ENCODE measurements around the gene DPYD. TPM values are rescaled to one million over a fixed set of nuclear protein-coding genes. Genes with fewer than 3 reads are reported as not detected.

Gene DPYD
- total RNA-seq, 1 donor from 2014 or later = 8.1 TPM

- no peaks in the 10 kb centered on the region for H3K9me3 Mint-ChIP-seq (ENCODE audit: low read depth)
- H3K27me3 Mint-ChIP-seq = no peaks in the 10 kb centered on the region
- H3K4me3 Mint-ChIP-seq (ENCODE audit: low read depth) = no peak overlapping the region
- TF ChIP-seq, protein P1, sequence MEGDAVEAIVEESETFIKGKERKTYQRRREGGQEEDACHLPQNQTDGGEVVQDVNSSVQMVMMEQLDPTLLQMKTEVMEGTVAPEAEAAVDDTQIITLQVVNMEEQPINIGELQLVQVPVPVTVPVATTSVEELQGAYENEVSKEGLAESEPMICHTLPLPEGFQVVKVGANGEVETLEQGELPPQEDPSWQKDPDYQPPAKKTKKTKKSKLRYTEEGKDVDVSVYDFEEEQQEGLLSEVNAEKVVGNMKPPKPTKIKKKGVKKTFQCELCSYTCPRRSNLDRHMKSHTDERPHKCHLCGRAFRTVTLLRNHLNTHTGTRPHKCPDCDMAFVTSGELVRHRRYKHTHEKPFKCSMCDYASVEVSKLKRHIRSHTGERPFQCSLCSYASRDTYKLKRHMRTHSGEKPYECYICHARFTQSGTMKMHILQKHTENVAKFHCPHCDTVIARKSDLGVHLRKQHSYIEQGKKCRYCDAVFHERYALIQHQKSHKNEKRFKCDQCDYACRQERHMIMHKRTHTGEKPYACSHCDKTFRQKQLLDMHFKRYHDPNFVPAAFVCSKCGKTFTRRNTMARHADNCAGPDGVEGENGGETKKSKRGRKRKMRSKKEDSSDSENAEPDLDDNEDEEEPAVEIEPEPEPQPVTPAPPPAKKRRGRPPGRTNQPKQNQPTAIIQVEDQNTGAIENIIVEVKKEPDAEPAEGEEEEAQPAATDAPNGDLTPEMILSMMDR (IDR thresholded peaks at IDR 0.05; ENCODE audit: unreplicated experiment) = no peak
- H3K4me1 Mint-ChIP-seq (ENCODE audit: low read depth) = peaks cover 4% of the 10 kb centered on the region
- H3K27ac Mint-ChIP-seq = no peak overlapping the region
- DNase-seq (ENCODE audit: low spot score, unreplicated experiment) = no peak
- no peaks in the 10 kb centered on the region for H3K36me3 Mint-ChIP-seq (ENCODE audit: insufficient read depth)
These were observed 746.7 kb downstream of the DPYD start for GRCh38 chr1:97174039-97174704.

DNA sequence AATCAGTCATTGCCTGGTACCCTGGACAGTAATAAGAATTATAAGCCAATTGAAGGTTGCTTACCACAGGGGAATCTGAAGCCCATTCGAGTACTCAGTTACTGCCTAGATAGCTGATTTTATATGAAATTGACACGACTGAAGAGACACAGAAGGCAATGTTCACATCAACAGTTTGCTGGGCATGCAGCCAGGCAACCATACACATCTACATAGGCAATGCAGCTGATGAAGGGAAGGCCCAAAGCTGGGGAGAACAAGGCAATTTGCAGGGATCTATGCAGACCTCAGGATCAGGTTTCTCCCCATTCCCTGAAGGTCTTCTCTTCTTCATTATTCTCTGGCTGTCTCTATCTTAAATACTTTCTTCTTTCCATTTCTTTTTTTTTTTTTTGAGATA, 750.5 kb downstream of the DPYD start:
- peaks cover under 1% of the 10 kb centered on the region for H3K36me3 Mint-ChIP-seq (ENCODE audit: insufficient read depth)
- TF ChIP-seq, protein P1 (IDR thresholded peaks at IDR 0.05; ENCODE audit: unreplicated experiment) = no peak
- H3K27me3 Mint-ChIP-seq = no peaks in the 10 kb centered on the region
- no peak for DNase-seq (ENCODE audit: low spot score, unreplicated experiment)
- H3K4me1 Mint-ChIP-seq (ENCODE audit: low read depth) = peaks cover 4% of the 10 kb centered on the region
- H3K27ac Mint-ChIP-seq = no peak overlapping the region
- H3K9me3 Mint-ChIP-seq (ENCODE audit: low read depth) = peaks cover 2% of the 10 kb centered on the region
- no peak overlapping the region for H3K4me3 Mint-ChIP-seq (ENCODE audit: low read depth)

DNA sequence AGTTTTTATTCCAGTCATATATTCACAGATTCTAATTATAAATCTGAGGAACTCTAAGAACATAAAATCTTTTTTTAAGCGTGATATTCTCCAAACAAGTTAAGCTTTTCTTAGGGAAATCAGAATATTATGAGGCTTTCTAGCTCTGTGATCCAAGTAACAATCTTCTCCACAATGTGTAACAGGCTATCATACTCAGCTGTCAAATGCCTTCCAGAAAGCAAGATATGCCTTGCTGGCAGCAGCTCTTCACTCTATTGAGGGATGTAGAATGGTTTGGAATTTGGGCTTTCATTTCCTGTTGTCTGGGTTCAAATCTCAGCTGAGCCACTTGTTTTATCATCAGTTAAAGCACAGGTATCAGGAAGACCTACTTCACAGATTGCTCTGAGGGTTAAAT, 752.8 kb downstream of the DPYD start:
- H3K4me1 Mint-ChIP-seq (ENCODE audit: low read depth) = peaks cover 4% of the 10 kb centered on the region
- H3K27me3 Mint-ChIP-seq = no peaks in the 10 kb centered on the region

GRCh38 chr1:97167246-97167645, 753.6 kb downstream of the DPYD start:
- peaks cover 6% of the 10 kb centered on the region for H3K36me3 Mint-ChIP-seq (ENCODE audit: insufficient read depth)
- no peak overlapping the region for H3K4me3 Mint-ChIP-seq (ENCODE audit: low read depth)
- no peak overlapping the region for H3K27ac Mint-ChIP-seq
- H3K9me3 Mint-ChIP-seq (ENCODE audit: low read depth) = peaks cover 17% of the 10 kb centered on the region
- H3K4me1 Mint-ChIP-seq (ENCODE audit: low read depth) = peaks cover 4% of the 10 kb centered on the region
- DNase-seq (ENCODE audit: low spot score, unreplicated experiment) = no peak
- TF ChIP-seq, protein P1 (IDR thresholded peaks at IDR 0.05; ENCODE audit: unreplicated experiment) = no peak
- no peaks in the 10 kb centered on the region for H3K27me3 Mint-ChIP-seq

More for the DNA sequence above, 752.8 kb downstream of the DPYD start:
- Mint-ChIP-seq H3K4me3 (ENCODE audit: low read depth) (no peak overlapping the region), H3K27ac (no peak overlapping the region), H3K36me3 (ENCODE audit: insufficient read depth) (peaks cover 6% of the 10 kb centered on the region), H3K9me3 (ENCODE audit: low read depth) (peaks cover 17% of the 10 kb centered on the region)
- TF ChIP-seq, protein P1 (IDR thresholded peaks at IDR 0.05; ENCODE audit: unreplicated experiment) = no peak
- DNase-seq (ENCODE audit: low spot score, unreplicated experiment) = no peak

GRCh38 chr1:97166626-97167025, 754.2 kb downstream of the DPYD start:
- Mint-ChIP-seq H3K9me3 (ENCODE audit: low read depth) (peaks cover 17% of the 10 kb centered on the region), H3K27ac (no peak overlapping the region), H3K36me3 (ENCODE audit: insufficient read depth) (peaks cover 6% of the 10 kb centered on the region), H3K4me1 (ENCODE audit: low read depth) (peaks cover 4% of the 10 kb centered on the region), H3K4me3 (ENCODE audit: low read depth) (no peak overlapping the region), H3K27me3 (no peaks in the 10 kb centered on the region)
- DNase-seq (ENCODE audit: low spot score, unreplicated experiment) = no peak
- TF ChIP-seq, protein P1 (IDR thresholded peaks at IDR 0.05; ENCODE audit: unreplicated experiment) = no peak
